ENCODE results near the gene GXYLT2.

GXYLT2 gene

DNA sequence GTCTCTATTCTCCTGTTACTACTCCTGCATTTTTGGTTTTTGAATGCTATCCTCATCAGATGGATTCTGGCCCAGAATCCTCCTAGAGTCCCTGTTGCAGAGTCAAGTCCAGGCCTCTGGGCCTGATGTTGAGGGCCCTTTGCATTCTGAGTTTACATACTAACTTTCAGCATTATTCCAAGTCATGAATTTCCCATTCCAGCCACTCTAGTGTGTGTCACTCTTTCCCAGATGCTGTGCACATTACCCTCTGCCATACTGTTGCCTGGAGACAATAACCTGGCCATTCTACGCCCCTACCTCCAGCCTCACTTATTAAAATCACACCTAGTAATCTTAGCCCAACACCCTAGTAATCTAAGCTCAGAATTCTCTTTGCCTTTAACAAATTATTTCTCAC, 53.4 kb downstream of the GXYLT2 start:
- DNase-seq: no peak

DNA sequence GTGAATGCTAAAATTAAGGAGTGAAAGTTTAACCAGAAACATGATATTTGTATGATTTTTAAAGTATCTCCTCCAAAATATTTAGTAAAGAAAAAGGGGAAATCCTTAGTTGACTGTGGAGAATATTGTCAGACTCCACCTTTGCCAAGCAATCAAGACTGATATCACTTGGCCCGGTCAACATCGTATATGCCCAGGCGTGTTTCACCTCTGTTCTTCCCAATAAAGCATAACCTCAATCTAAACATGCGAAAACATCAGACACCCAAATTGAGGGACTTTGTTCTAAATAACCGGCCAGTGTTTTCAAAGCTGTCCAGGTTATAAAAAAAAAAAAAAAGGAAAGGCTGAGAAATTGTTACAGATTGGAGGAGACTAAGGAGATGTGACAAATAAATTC, 54.6 kb downstream of the GXYLT2 start:
- DNase-seq: no peak

DNA sequence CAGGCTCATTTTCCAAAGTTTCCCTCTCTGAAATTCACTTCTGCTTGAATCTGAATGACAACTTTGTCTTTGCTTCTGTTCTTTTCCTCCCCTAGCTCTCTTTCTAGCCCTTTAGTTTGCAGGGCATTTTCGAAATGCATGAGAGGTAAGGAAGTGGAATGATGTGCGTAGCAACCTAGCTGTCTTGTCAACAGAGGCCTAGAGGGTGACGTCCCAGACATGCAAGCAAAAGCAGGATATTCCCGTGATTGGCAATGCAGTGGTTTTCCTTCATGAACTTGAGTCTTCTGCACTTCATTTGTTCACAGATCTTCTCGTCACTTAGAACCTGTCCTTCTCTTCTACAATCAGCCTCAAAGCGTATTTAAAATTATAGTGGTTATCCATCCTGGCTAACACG, 56.9 kb downstream of the GXYLT2 start:
- DNase-seq: no peak

DNA sequence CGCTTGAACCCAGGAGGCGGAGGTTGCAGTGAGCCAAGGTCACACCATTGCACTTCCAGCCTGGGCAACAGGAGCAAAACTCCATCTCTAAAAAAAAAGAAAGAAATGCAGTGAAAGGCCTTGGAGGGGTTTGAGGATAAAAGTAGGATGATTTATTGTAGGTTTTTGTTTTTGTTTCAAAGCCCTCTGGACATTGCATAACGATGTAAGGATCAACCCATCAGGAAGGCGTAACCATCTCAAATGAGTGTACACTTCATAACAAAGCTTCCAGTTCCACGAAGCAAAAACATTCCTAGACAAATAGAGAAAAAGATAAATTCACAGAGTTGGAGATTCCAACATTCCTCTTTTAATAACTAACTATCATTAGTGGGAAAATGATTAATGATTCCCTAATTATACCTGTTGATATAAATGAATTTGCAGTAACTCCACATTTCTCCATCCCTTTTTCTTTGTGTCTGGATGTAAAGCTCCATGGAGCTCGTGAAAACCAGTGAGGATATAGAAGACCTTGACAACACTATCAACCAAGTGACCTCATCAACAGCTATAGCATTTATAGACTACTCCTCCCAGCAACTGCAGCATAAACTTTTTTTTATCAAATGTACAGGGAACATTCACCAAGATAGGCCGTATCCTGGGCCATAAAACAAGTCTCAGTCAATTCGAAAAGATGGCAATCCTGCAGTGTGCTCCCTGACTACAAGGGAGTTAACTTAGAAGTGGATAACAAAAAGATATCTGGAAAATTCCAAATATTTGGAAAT, 60.1 kb downstream of the GXYLT2 start:
- no peak for DNase-seq

DNA sequence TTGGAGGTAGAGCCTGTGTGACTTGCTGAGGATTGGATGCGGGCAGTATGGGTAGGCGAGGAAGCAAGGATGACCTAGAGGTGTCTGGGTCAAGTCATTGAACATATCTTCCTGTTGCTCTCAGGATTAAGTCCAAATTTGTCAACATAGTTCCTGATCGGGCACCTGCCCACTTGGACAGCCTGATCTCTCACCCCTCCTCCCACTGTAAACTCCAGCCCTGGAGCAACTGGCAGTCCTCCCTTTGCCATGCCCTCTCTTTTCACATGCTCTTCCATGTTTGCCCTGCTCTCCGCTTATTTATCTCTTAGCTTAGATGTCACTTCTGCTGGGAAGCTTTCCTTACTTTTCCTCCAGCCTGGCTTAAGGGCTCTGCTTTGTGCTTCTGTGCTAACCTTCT, 61.2 kb downstream of the GXYLT2 start:
- DNase-seq: no peak

DNA sequence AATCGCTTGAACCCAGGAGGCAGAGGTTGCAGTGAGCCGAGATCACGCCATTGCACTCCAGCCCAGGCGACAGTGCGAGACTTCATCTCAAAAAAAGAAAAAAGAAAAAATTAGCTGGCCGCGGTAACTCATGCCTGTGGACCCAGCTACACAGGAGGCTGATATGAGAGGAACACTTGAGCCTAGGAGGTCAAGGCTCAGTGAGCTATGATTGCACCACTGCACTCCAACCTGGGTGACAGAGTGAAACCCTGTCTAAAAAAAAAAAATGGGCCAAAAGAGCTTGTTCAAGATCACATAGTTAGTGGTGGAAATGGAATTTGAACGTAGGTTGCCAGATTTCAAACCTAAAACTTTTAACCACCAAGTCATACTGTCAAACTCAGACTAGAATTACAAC, 62.5 kb downstream of the GXYLT2 start:
- DNase-seq: no peak

DNA sequence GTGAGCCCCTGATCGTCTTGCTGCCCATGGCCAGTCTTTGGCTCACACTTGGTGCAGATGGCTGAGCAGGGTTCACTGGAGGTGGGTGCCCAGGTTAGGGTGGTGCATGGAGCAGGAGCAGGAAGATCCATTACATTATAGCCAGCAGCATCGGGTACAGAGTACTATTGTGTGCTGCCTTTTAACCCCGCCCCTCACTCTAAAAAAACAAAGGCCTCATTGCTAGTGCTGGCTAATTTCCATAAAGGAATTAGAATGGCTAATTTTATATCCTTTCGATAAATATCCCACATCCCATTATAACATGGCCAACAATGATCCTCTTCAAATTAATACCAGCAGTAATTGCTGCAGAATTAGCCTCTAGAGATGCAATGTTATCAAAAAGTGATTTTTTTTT, 63.0 kb downstream of the GXYLT2 start:
- no peak for DNase-seq

DNA sequence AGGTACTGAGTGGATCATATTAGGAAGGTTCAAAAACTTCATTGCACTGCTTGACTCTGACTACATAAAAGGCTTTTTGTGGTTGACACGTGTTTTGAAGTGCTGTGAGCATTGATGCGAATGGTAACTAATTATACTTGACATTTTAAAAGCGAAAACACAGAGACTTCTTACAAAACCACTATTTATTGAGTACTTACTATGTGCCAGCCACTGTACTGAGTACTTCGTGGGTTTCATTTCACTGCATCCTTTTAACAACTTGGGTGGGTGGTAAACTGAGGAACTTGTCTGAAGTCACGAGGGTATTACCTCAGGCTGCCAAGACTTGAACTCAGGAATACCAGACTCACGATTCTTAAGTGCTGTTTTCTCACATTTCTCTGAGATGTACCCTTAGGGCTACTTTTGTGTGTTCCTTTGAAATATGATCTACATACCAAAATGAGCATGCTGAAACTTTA, 63.4 kb downstream of the GXYLT2 start:
- DNase-seq: no peak

DNA sequence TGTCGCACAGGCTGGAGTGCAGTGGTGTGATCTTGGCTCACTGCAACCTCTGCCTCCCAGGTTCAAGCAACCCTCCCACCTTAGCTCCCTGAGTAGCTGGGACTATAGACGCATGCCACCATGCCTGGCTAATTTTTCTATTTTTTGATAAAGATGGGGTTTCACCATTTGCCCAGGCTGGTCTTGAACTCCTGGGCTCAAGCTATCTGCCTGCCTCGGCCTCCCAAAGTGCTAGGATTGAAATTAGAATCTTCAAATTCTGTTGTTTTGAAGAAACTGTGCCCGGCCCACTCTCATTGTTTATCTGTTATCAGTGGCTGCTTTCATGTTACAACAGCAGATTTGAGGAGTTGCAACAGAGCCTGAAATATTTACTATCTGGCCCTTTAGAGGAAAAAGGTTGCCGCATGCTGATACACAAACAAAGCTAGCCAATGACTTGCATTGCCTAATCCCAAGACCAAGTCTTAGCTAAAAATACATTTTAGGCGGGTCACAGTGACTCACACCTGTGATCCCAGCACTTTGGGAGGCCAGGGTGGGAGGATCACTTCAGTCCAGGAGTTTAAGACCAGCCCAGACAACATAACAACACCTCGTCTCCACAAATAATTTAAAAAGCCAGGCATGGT, 65.6 kb downstream of the GXYLT2 start:
- no peak for DNase-seq

DNA sequence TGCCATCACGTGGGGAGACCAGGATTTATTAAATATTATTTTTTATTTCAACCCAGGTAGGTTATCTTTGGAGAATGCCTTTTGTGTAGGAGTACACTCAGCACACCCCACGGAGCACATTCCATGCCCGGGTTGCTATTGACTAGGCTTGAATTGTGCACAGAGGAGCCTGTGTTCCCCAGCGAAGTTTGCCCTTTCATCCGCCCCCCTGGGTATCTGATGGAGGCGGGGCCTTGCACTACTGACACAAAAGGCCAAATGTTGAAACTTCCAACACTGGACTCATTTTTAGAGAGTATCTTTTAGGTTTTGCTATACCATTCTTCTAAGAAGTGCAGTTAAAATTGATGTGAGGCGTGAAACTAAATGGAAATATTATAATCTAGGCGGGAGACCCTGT, 69.5 kb downstream of the GXYLT2 start:
- DNase-seq: no peak

DNA sequence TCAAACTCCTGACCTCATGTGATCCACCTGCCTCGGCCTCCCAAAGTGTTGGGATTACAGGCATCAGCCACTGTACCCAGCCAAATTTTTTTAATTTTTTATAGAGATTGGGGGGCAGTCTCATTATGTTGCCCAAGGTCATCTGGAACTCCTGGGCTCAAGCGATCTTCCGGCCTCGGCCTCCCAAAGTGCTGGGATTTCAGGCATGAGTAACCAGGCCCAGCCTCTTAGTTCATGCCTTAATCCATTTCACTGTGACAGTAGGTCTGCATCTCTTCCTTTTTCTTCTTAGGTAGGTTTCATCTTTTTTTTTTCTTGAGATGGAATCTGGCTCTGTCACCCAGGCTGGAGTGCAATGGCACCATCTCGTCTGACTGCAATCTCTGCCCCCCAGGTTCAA, 71.5 kb downstream of the GXYLT2 start:
- no peak for DNase-seq

DNA sequence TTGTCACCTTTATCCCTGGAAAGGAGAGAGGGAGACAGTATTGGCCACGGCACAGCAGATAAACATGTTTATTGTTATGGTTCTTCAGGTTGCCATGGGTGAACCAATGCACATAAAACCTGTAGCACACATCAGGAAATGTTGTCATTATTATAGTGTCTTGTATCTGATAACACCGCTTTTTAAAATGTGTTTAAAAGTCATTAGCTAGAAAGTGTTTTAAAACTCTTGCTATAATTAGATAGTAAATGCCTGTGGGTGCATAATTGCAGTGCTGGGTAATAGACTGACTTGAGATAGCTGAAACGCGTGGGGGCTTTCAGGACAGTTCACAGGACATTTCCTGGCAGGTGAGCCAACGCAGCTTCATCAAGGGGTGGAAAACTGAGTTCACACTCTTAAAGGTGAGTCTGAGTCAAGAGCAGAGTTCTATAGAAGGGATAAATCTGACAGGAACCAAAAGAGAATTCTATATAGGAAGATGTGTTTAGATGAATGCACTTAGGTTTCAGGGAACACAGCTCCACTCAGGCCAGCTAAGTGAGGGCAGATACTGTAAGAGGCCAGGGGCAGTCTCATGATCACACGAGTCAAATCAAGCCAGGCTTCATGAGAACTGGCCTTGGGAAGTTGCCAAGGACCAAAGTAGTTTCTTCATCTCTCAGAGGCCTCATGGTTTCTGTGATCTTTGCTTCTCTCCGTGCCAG, 73.1 kb downstream of the GXYLT2 start:
- DNase-seq: no peak

DNA sequence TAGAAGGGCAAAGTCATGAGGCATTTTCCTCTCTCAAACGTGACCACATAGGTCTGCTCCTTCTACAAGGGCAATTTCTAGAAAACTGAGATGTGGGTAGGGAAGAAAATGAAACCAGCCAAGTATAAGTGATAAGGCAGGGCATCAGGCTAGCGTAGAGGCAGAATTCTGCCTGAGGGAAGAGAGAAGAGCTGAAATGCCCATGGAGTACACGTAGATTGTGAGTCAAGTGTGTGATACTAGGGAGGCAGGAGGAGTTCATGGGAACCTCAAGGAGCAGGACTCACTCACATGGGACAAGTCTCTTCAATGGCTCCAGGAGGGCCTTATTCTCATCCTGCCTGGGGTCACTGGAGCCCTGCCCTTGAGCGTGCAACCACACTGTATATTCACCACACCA, 73.9 kb downstream of the GXYLT2 start:
- no peak for DNase-seq

DNA sequence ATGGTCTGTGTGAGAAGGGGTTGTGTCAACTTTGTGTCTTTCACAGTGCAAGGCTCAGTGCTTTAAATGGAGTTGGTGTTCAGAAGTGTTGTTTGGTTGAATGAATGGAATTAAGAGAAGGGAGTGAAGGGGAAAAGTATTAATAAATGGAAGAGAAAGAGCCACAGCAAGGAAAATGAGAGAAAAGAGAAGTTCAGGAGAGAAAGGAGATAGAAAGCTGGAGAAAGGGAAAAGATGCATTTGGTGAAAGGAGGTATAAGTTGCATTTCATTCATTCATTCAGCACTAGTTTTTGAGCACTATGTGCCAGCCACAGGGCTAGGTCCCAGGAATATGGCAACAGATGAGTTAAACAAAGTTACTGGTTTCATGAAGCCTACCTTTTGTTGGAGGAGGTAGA, 74.5 kb downstream of the GXYLT2 start:
- no peak for DNase-seq

DNA sequence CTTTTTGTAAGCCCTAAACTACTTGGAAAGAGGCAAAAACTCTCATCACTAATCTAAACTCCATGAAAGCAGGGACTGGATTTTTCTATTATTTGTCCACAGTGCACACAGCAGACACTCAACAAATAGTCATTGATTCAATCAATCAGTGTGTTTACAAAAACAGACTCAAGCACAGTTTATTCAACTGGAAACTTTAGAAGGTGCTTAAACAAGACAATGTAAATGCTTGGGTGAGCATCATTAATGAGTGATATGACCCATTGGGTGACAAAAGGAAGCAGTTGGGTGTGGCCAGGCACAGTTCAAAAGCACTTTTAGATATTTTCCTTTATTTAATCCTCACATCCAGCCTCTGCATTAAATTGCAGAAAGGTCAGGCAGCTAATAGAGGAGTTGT, 76.8 kb downstream of the GXYLT2 start:
- DNase-seq: no peak

DNA sequence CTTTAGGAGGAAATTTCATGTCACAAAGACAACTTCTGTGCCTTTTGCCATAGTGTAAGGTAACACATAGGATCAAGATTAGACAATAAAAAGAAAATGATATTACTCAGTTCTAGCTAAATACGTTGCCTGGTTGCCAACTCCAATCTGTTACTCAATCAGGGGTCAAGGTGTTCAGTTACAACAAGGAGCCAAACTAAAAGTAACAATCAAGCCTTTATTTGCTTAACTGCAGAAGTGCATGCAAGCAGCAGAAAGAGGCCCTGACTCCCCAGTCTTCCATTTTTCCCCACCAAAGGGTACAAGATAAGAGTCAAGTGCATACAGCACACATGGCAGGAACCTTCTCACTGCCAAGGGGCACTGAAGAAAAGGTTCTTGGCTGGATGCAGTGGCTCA, 80.4 kb downstream of the GXYLT2 start:
- no peak for DNase-seq

DNA sequence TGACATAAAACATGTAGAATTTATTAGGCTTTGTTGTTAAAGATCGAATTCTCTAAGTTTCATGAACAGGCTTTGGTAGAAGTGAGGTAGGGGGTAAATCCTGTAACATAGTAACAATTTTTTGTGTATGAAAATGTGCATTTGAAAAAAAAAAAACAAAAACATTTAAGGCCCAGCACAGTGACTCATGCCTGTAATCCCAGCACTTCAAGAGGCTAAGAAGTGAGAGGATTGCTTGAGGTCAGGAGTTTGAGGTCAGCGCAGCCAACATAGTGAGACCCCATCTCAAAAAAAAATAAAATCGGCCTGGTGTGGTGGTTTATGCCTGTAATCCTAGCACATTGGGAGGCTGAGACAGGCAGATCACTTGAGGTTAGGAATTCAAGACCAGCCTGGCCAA, 81.9 kb downstream of the GXYLT2 start:
- DNase-seq: no peak

DNA sequence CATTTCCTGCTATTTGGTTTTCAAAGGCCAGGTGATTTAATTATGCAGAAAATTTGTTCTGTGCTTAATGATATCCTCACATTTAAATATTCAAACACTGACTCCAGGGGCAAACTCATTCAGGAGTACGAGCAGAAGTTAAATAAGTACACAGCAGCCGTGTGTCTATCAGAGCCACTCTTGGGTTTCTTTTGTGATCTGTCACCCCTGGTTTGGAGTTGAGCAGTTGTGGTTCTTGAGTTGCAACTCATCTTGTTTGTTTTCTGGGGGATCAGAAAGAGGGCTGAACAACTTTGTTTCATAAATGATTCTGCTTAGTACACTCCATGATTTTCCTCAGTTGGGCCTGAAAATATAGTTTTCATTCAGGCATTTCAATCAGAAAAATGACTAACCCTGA, 83.1 kb downstream of the GXYLT2 start:
- no peak for DNase-seq

DNA sequence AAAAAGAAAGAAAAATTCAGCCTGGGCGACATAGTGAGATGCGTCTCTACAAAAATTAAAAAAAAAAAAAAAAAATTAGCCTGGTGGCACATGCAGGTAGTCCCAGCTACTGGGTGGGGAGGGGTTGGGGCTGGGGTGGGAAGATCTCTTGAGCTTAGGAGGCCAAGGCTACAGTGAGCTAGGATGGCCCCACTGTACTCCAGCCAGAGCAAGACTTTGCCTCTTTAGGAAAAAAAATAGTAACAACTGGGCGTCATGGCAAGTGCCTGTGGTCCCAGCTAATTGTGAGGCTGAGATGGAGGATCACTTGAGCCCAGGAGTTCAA, 84.8 kb downstream of the GXYLT2 start:
- no peak for DNase-seq

DNA sequence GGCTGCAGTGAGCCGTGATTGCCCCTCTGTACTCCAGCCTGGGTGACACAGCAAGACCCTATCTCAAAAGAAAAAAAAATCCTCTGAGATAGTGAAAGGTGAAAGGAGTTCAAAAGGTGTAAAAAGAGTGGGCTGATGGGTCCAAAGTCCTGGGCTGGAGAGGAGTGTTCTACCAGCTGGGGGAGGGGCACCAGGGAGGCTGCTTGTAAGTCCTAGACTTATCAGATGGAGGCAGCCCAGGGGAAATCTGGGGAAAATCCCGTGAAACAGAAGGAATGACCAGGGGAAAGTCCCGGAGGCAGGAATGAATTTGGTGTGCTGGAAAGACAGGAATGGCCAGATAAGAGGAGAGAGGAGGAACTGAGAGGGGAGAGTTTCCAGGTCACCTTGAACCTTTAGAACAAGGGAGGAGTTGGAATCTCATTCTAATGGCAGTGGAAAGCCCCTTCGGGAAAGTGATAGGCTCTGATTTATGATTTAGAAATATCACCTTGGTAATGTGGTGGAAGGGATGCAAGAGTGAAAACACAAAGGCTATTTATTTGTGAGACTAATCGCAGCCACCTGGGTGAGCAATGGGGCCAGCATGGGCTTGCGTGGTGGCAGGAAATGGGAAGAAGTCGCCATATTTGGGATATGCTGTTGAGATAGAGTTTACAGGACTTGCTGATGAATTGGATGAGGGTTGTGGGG, 85.3 kb downstream of the GXYLT2 start:
- no peak for DNase-seq

DNA sequence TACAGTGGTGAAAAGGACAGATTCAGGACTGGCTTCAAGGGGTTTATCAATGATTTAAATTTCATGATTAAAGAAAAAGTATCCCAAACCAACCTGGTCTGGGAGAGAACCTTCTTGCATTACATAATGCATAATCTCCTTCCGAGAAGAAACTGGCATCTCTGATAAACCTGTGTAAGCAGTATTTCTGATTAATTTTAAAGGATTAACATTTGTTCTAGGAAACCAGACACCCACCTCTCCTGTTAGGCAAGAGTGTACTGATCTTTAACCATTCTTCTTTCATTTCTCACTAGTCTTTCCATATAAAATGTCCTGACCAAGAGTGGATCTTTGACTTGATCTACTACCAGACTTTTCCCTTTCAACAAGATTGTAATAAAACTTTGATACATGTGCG, 85.9 kb downstream of the GXYLT2 start:
- no peak for DNase-seq

DNA sequence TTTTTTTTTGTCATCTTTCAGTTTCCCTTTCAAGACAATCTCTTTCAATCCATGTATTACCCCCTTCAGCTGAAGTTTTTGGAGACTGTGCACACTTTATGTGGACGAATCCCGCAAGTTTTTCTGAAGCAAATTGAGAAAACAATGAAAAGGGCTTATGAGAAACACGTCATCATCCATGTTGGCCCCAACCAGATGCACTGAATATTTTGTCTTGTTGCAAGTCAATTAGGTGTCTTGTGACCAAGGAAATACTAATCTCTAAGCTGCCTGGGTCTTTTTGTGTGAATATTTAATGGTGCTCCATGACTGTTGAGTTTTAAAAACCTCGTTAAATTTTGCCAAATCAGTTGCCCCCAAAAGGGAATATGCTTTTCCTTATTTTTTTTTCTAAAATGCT, 87.1 kb downstream of the GXYLT2 start:
- no peak for DNase-seq

DNA sequence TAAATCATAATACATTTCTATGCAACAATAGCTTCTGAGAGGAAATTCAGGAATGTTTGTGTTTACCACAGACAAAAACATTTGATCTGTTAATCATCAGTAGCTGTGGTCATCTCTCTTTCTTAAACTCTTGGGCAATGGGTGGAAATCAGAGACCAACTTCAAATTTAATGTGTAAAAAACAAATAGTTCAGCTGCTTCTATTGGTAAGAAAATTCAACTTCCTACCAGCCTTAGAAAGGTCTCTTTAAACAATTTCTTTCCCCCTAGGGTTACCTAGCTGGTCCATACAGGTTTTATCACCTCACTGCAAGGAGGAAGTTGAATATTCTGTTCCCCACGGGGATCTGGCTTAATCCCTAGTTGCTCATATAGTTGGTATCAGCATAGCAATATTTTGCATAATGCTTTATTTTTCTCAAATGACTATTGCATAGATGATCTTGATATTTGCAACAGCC, 88.5 kb downstream of the GXYLT2 start:
- no peak for DNase-seq

Measured in NCI-H1092 (cell line).